WI38 (cell line): Measurements from ENCODE around the gene COPA.
"Not testable (repeated sequence)": the region's sequence is repeated elsewhere in the genome, so short reads cannot be mapped to it uniquely, and the experiment has no call there.

Experiments used
- H3K4me3 ChIP-seq: 2 replicates; pipeline ENCODE4 v1.5.1; 2011; ENCODE audit warnings: low read depth, mild to moderate bottlenecking, control low read depth, low read length
- CTCF ChIP-seq: IDR thresholded peaks from 2 replicates; pipeline ENCODE4 v1.5.1; 2012; ENCODE audit warnings: low read depth, mild to moderate bottlenecking, control low read depth, low read length

COPA gene

GRCh38 chr1:160342953-160343869 is at the start of gene COPA, which contains the start of gene NCSTN:
TSS of gene COPA (minus strand) at chr1:160343250. CDS start at chr1:160343170, 80 bp downstream.
TSS of gene NCSTN (plus strand) at chr1:160343383. CDS start at chr1:160343397, 14 bp downstream.
- TF ChIP-seq CTCF = no peak
- H3K4me3 ChIP-seq = peak within 1 kb of the TSS; percentile 76

- not testable (repeated sequence) for H3K4me3 ChIP-seq
Observed at GRCh38 chr1:160388406-160388805, 45.4 kb upstream of the COPA start.

- not testable (repeated sequence) for H3K4me3 ChIP-seq
Observed at GRCh38 chr1:160384812-160385211, 41.8 kb upstream of the COPA start.

GRCh38 chr1:160377585-160378206 is 34.6 kb upstream of the COPA start:
- TF ChIP-seq CTCF = no peak
- no peak overlapping the region for H3K4me3 ChIP-seq

GRCh38 chr1:160376525-160377131 is 33.6 kb upstream of the COPA start:
- peak; percentile 92 for TF ChIP-seq CTCF
- H3K4me3 ChIP-seq = no peak overlapping the region

GRCh38 chr1:160375788-160376524 is 32.9 kb upstream of the COPA start:
- no peak for TF ChIP-seq CTCF

GRCh38 chr1:160374306-160375110 is 31.5 kb upstream of the COPA start:
- no peak overlapping the region for H3K4me3 ChIP-seq
- no peak for TF ChIP-seq CTCF

More at GRCh38 chr1:160375788-160376524, 32.9 kb upstream of the COPA start:
- H3K4me3 ChIP-seq = no peak overlapping the region
